H9 (cell line): ENCODE results near the gene TMEM92. TPM values are rescaled to one million over a fixed set of nuclear protein-coding genes. Genes with fewer than 3 reads are reported as not detected.

ENCODE experiments used
- DNase-seq: peaks from one replicate; pipeline ENCODE4 v3.0.0-alpha.2; 2017
- H2AFZ ChIP-seq: one replicate; pipeline ENCODE4 v1.6.1; 2013; ENCODE audit warnings: mild to moderate bottlenecking, low read length, control low read depth, moderate library complexity
- H2AK5ac ChIP-seq: 2 replicates; pipeline ENCODE4 v1.6.1; 2013; ENCODE audit warnings: low read length, control low read depth, mixed read lengths; ENCODE audit not compliant: insufficient read length
- H2BK120ac ChIP-seq: one replicate; pipeline ENCODE4 v1.6.1; 2013; ENCODE audit warnings: low read depth, mild to moderate bottlenecking, low read length, control low read depth, inconsistent platforms; ENCODE audit not compliant: poor library complexity, severe bottlenecking
- H2BK12ac ChIP-seq: 2 replicates; pipeline ENCODE4 v1.6.1; 2013; ENCODE audit warnings: low read length, control low read depth, mixed read lengths, low read depth; ENCODE audit not compliant: insufficient read length
- H2BK15ac ChIP-seq: 2 replicates; pipeline ENCODE4 v1.6.1; 2013; ENCODE audit warnings: low read depth, low read length, control low read depth
- H2BK20ac ChIP-seq: one replicate; pipeline ENCODE4 v1.6.1; 2013; ENCODE audit warnings: low read depth, mild to moderate bottlenecking, low read length, control low read depth, inconsistent platforms; ENCODE audit not compliant: poor library complexity, severe bottlenecking
- H2BK5ac ChIP-seq: 2 replicates; pipeline ENCODE4 v1.6.1; 2013; ENCODE audit warnings: low read length, control low read depth, mixed read lengths; ENCODE audit not compliant: insufficient read length
- H3K14ac ChIP-seq: 2 replicates; pipeline ENCODE4 v1.6.1; 2013; ENCODE audit warnings: low read length, control low read depth; ENCODE audit not compliant: insufficient read depth
- H3K18ac ChIP-seq: 2 replicates; pipeline ENCODE4 v1.6.1; 2013; ENCODE audit warnings: low read depth, mild to moderate bottlenecking, mixed read lengths, low read length, control low read depth; ENCODE audit not compliant: insufficient read length
- H3K23ac ChIP-seq: 2 replicates; pipeline ENCODE4 v1.6.1; 2013; ENCODE audit warnings: low read length, control low read depth, mixed read lengths, low read depth; ENCODE audit not compliant: insufficient read length
- H3K23me2 ChIP-seq: 2 replicates; pipeline ENCODE4 v1.6.1; 2013; ENCODE audit warnings: low read depth, mild to moderate bottlenecking, mixed read lengths, low read length, control low read depth; ENCODE audit not compliant: insufficient read length, poor library complexity, severe bottlenecking
- H3K27ac ChIP-seq: 2 replicates; pipeline ENCODE4 v1.5.1; 2013; ENCODE audit warnings: low read length, control low read depth, mixed read lengths, low read depth; ENCODE audit not compliant: insufficient read length
- H3K27me3 ChIP-seq: 2 replicates; pipeline ENCODE4 v1.6.1; 2013; ENCODE audit warnings: low read length, control low read depth, inconsistent platforms; ENCODE audit not compliant: insufficient read depth
- H3K4ac ChIP-seq: 2 replicates; pipeline ENCODE4 v1.6.1; 2013; ENCODE audit warnings: low read depth, mild to moderate bottlenecking, control low read depth, inconsistent platforms, low read length, moderate library complexity
- H3K4me1 ChIP-seq: 2 replicates; pipeline ENCODE4 v1.6.1; 2013; ENCODE audit warnings: low read length, control low read depth, inconsistent platforms; ENCODE audit not compliant: insufficient read depth
- H3K4me2 ChIP-seq: 2 replicates; pipeline ENCODE4 v1.6.1; 2013; ENCODE audit warnings: low read length, control low read depth, mixed read lengths; ENCODE audit not compliant: insufficient read length, insufficient read depth
- H3K56ac ChIP-seq: 2 replicates; pipeline ENCODE4 v1.6.1; 2013; ENCODE audit warnings: low read depth, mild to moderate bottlenecking, mixed read lengths, low read length, control low read depth; ENCODE audit not compliant: insufficient read length
- H3K79me1 ChIP-seq: 2 replicates; pipeline ENCODE4 v1.6.1; 2013; ENCODE audit warnings: low read depth, mild to moderate bottlenecking, moderate library complexity, low read length, control low read depth, inconsistent platforms; ENCODE audit not compliant: insufficient read depth, poor library complexity, severe bottlenecking
- H3K79me2 ChIP-seq: 2 replicates; pipeline ENCODE4 v1.6.1; 2013; ENCODE audit warnings: low read length, control low read depth, inconsistent platforms; ENCODE audit not compliant: insufficient read depth
- H3K9ac ChIP-seq: 2 replicates; pipeline ENCODE4 v1.6.1; 2013; ENCODE audit warnings: low read length, control low read depth, mixed read lengths; ENCODE audit not compliant: insufficient read length; ENCODE audit errors: extremely low read depth
- H3K9me3 ChIP-seq: one replicate; pipeline ENCODE4 v1.6.1; 2013; ENCODE audit warnings: low read depth, low read length, inconsistent platforms; ENCODE audit not compliant: control insufficient read depth
- H3T11ph ChIP-seq: one replicate; pipeline ENCODE4 v1.6.1; 2013; ENCODE audit warnings: mild to moderate bottlenecking, low read length, control low read depth, inconsistent platforms
- H4K20me1 ChIP-seq: one replicate; pipeline ENCODE4 v1.6.1; 2013; ENCODE audit not compliant: control insufficient read depth, insufficient read length, insufficient read depth
- H4K5ac ChIP-seq: 2 replicates; pipeline ENCODE4 v1.6.1; 2013; ENCODE audit warnings: low read depth, mild to moderate bottlenecking, mixed read lengths, low read length, control low read depth; ENCODE audit not compliant: insufficient read length
- H4K8ac ChIP-seq: replicated peaks from 2 replicates; pipeline ENCODE4 v1.6.1; 2013; ENCODE audit warnings: low read length, control low read depth, mixed read lengths, low read depth; ENCODE audit not compliant: insufficient read length
- H4K91ac ChIP-seq: 2 replicates; pipeline ENCODE4 v1.6.1; 2013; ENCODE audit warnings: low read depth, mild to moderate bottlenecking, moderate library complexity, mixed read lengths, low read length, control low read depth; ENCODE audit not compliant: insufficient read length
- H3K27ac Mint-ChIP-seq, 3 experiments: 2 replicates in 2 of 3; 3 replicates in 1 of 3; pipeline ENCODE4 v1.8.0; 2020 to 2021; ENCODE audit warnings: mixed read lengths in 3 of 3, mild to moderate bottlenecking in 1 of 3, moderate library complexity in 1 of 3
- H3K27me3 Mint-ChIP-seq: 2 replicates; pipeline ENCODE4 v1.8.0; 2021; ENCODE audit warnings: low read depth, mild to moderate bottlenecking, moderate library complexity, mixed read lengths
- H3K36me3 Mint-ChIP-seq, 3 experiments: 2 replicates in 2 of 3; 3 replicates in 1 of 3; pipeline ENCODE4 v1.8.0; 2020 to 2021; ENCODE audit warnings: low read depth in 3 of 3, mixed read lengths in 3 of 3; ENCODE audit not compliant: insufficient read depth in 1 of 3
- H3K4me1 Mint-ChIP-seq, 2 experiments: 2 replicates each; pipeline ENCODE4 v1.8.0; 2020; ENCODE audit warnings: mixed read lengths in 2 of 2
- H3K4me3 Mint-ChIP-seq, 2 experiments: 2 replicates in 1 of 2; 3 replicates in 1 of 2; pipeline ENCODE4 v1.8.0; 2020 to 2021; ENCODE audit warnings: mild to moderate bottlenecking in 2 of 2, mixed read lengths in 2 of 2, moderate library complexity in 1 of 2
- H3K9me3 Mint-ChIP-seq, 2 experiments: 2 replicates in 1 of 2; 3 replicates in 1 of 2; pipeline ENCODE4 v1.8.0; 2020; ENCODE audit warnings: mild to moderate bottlenecking in 2 of 2, mixed read lengths in 2 of 2, moderate library complexity in 1 of 2
- WGBS: extraction: QIAGEN DNeasy Blood & Tissue Kit; methylation state at CpG from one replicate; pipeline ENCODE4 v1.1.7; 2013; ENCODE audit warnings: missing lambda C conversion rate, low lambda C conversion rate, mixed read lengths; ENCODE audit not compliant: insufficient read length; ENCODE audit errors: extremely low coverage; 5-methylcytosine and 5-hydroxymethylcytosine counted together
- total RNA-seq: library from RNA; stranded (reverse); gene quantifications from 2 replicates; pipeline ENCODE4 v1.2.1, GENCODE V29; 2021
- TF ChIP-seq, protein P1 (sequence below): fragments of 200-600 bp; sonication (generic); conservative IDR thresholded peaks from 3 replicates; pipeline ENCODE4 v1.8.0; 2021; ENCODE audit warnings: antibody characterized with exemption, mild to moderate bottlenecking

TMEM92 gene
- total RNA-seq, 1 experiment from 2014 or later = 10.9 TPM

DNA sequence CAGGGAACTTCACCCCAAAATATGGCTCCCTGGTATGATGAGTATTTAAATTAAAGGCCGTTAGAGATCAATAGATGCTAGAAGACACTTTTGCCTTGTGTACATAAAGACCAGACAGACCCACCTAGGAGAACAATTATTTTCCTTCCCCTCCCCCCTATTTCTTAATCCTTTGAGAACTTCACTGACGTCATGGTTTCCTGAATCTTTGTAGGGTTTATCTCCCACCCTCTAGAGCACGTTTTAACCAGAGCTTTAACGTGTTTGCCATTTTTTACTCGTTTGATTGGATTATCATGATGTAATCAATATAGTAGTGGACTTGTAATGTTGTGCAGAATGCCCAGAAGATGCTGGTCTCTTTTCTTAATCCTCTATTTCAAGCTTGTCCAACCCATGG, 48.8 kb downstream of the TMEM92 start:
- H3K4me1 ChIP-seq = peaks cover 5% of the 10 kb centered on the region; the same call in 1 of the 2 replicates
- H4K20me1 ChIP-seq = no peaks in the 10 kb centered on the region
- no peaks in the 10 kb centered on the region for H3K36me3 Mint-ChIP-seq
- H3K9me3 Mint-ChIP-seq = no peaks in the 10 kb centered on the region
- H3K27me3 Mint-ChIP-seq = no peaks in the 10 kb centered on the region; the same call in none of the 2 replicates
- H4K5ac ChIP-seq = no peak overlapping the region
- H2BK12ac ChIP-seq = no peak overlapping the region
- H3K9me3 ChIP-seq = no peaks in the 10 kb centered on the region
- H3K23me2 ChIP-seq = no peaks in the 10 kb centered on the region
- no peaks in the 10 kb centered on the region for H3K79me2 ChIP-seq
- no CpG with 5 or more reads among the region's 5 CpGs for WGBS
- H3K9ac ChIP-seq = no peak overlapping the region
- no peak overlapping the region for H2AK5ac ChIP-seq
- no peak overlapping the region for H3K18ac ChIP-seq
- no peak overlapping the region for H2BK5ac ChIP-seq
- DNase-seq = no peak
- H3T11ph ChIP-seq = no peak overlapping the region
- no peak overlapping the region for H3K23ac ChIP-seq
- no peak overlapping the region for H3K4me2 ChIP-seq
- no peak overlapping the region for H2BK120ac ChIP-seq
- no peak overlapping the region for H3K4ac ChIP-seq
- H3K56ac ChIP-seq = no peak overlapping the region
- no peak overlapping the region for H3K27ac ChIP-seq
- TF ChIP-seq, protein P1, sequence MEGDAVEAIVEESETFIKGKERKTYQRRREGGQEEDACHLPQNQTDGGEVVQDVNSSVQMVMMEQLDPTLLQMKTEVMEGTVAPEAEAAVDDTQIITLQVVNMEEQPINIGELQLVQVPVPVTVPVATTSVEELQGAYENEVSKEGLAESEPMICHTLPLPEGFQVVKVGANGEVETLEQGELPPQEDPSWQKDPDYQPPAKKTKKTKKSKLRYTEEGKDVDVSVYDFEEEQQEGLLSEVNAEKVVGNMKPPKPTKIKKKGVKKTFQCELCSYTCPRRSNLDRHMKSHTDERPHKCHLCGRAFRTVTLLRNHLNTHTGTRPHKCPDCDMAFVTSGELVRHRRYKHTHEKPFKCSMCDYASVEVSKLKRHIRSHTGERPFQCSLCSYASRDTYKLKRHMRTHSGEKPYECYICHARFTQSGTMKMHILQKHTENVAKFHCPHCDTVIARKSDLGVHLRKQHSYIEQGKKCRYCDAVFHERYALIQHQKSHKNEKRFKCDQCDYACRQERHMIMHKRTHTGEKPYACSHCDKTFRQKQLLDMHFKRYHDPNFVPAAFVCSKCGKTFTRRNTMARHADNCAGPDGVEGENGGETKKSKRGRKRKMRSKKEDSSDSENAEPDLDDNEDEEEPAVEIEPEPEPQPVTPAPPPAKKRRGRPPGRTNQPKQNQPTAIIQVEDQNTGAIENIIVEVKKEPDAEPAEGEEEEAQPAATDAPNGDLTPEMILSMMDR = no peak
- H4K91ac ChIP-seq = no peak overlapping the region
- no peak overlapping the region for H2AFZ ChIP-seq
- no peak overlapping the region for H3K4me3 Mint-ChIP-seq
- no peaks in the 10 kb centered on the region for H3K79me1 ChIP-seq
- H2BK15ac ChIP-seq = no peak overlapping the region
- no peaks in the 10 kb centered on the region for H3K27me3 ChIP-seq
- H4K8ac ChIP-seq = no peak overlapping the region
- peaks cover 5% of the 10 kb centered on the region in 2 experiments for H3K4me1 Mint-ChIP-seq
- no peak overlapping the region; a peak in 1 of 7 replicates for H3K27ac Mint-ChIP-seq
- H2BK20ac ChIP-seq = no peak overlapping the region
- H3K14ac ChIP-seq = no peak overlapping the region
